ENCODE measurements around the gene VGLL4.
A peak's percentile ranks its signal among the peaks of the same experiment; 100 is the strongest.
"Not testable (repeated sequence)": the region's sequence is repeated elsewhere in the genome, so short reads cannot be mapped to it uniquely, and the experiment has no call there.

The VGLL4 gene

DNA sequence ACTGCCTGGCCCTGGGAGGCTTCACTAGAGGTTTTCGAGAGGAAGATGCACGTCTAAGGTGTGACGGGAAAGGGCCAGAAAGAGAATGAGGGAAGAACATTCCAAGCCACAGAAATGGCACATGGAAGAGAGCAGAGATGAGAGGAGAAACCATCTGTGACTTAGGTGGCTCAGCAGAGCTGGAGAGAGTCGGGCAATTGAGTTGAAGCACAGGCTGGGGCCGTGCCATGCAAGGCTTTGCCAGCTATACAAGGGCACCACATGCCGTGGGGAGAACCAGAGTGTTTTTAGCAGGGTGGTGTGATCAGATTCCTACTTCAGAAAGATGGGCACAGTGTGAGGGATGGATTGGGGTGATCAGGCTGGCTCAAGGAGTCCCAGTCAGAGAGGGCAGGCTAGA, 126.1 kb downstream of the VGLL4 start:
- Histone ChIP-seq H2AFZ (ENCODE audit: low read depth, low read length) (no peak overlapping the region), H3K27me3 (ENCODE audit: insufficient read depth, low read length, poor library complexity) (no peaks in the 10 kb centered on the region), H3K27ac (ENCODE audit: low read length) (no peak overlapping the region), H3K36me3 (ENCODE audit: insufficient read depth, low read length) (no peaks in the 10 kb centered on the region), H3K79me2 (ENCODE audit: insufficient read depth, low read length) (no peaks in the 10 kb centered on the region), H3K9me3 (ENCODE audit: insufficient read depth, low read length, severe bottlenecking) (no peaks in the 10 kb centered on the region), H4K20me1 (ENCODE audit: insufficient read depth, low read length) (no peaks in the 10 kb centered on the region; the same call in 1 of the 2 replicates), H3K9ac (ENCODE audit: low read depth, low read length) (no peak overlapping the region), H3K4me3 (ENCODE audit: low read depth in 1 of 2, low read length in 2 of 2) (no peak overlapping the region), H3K4me2 (ENCODE audit: insufficient read depth, low read length) (no peak overlapping the region), H3K4me1 (ENCODE audit: insufficient read depth, low read length) (peaks cover 7% of the 10 kb centered on the region)
- TF ChIP-seq, protein P1, sequence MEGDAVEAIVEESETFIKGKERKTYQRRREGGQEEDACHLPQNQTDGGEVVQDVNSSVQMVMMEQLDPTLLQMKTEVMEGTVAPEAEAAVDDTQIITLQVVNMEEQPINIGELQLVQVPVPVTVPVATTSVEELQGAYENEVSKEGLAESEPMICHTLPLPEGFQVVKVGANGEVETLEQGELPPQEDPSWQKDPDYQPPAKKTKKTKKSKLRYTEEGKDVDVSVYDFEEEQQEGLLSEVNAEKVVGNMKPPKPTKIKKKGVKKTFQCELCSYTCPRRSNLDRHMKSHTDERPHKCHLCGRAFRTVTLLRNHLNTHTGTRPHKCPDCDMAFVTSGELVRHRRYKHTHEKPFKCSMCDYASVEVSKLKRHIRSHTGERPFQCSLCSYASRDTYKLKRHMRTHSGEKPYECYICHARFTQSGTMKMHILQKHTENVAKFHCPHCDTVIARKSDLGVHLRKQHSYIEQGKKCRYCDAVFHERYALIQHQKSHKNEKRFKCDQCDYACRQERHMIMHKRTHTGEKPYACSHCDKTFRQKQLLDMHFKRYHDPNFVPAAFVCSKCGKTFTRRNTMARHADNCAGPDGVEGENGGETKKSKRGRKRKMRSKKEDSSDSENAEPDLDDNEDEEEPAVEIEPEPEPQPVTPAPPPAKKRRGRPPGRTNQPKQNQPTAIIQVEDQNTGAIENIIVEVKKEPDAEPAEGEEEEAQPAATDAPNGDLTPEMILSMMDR (IDR thresholded peaks at IDR 0.05; ENCODE audit: borderline replicate concordance, extremely low read depth, low read length, poor library complexity, severe bottlenecking), result no peak
- TF ChIP-seq EZH2 (IDR thresholded peaks at IDR 0.05; ENCODE audit: borderline replicate concordance, low read depth, low read length, severe bottlenecking), result no peak
- DNase-seq, result no peak
- no peak for ATAC-seq (ENCODE audit: insufficient read depth, low read depth)

DNA sequence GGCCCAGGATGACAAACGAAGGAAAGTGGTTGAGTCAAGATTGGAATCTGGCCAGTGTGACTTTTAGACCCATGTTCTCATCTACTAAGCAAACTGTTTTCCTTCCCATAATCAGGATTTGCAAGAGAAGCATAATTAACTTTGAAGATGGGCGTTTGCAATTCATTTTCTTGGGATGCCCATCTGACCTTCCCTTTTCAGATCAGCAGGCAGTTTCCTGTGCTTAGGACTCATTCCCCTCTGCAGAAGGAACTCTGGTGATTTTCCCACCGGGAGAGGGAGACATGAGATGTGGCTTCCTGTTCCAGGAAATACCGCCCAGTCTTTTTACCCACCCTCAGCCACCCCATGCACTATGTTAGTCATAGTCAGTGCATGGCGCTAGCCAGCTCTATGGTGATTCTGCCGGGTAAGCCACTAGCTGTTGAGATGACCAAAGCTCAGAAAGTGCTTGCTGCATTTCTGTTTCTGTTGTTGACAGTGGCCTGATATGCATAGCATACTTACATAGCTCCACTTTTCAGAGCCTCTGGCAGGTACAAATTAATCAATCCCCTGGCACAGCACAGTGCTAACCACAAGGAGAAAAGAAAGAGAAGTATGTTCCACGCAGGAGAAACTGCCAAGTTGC, 129.4 kb downstream of the VGLL4 start:
- ATAC-seq (ENCODE audit: insufficient read depth, low read depth) (peak; percentile 64), DNase-seq (no peak)
- no peak for TF ChIP-seq EZH2 (IDR thresholded peaks at IDR 0.05; ENCODE audit: borderline replicate concordance, low read depth, low read length, severe bottlenecking)
- TF ChIP-seq, protein P1 (IDR thresholded peaks at IDR 0.05; ENCODE audit: borderline replicate concordance, extremely low read depth, low read length, poor library complexity, severe bottlenecking), result no peak
- H2AFZ ChIP-seq (ENCODE audit: low read depth, low read length), result no peak overlapping the region
- peaks cover 7% of the 10 kb centered on the region for H3K4me1 ChIP-seq (ENCODE audit: insufficient read depth, low read length)
- no peaks in the 10 kb centered on the region for H3K36me3 ChIP-seq (ENCODE audit: insufficient read depth, low read length)
- H3K27ac ChIP-seq (ENCODE audit: low read length), result no peak overlapping the region
- H3K9me3 ChIP-seq (ENCODE audit: insufficient read depth, low read length, severe bottlenecking), result no peaks in the 10 kb centered on the region
- no peak overlapping the region for H3K4me3 ChIP-seq (ENCODE audit: low read depth in 1 of 2, low read length in 2 of 2)
- H3K4me2 ChIP-seq (ENCODE audit: insufficient read depth, low read length), result no peak overlapping the region
- H3K9ac ChIP-seq (ENCODE audit: low read depth, low read length), result no peak overlapping the region
- no peaks in the 10 kb centered on the region for H3K79me2 ChIP-seq (ENCODE audit: insufficient read depth, low read length)
- no peaks in the 10 kb centered on the region for H3K27me3 ChIP-seq (ENCODE audit: insufficient read depth, low read length, poor library complexity)
- no peaks in the 10 kb centered on the region for H4K20me1 ChIP-seq (ENCODE audit: insufficient read depth, low read length)

DNA sequence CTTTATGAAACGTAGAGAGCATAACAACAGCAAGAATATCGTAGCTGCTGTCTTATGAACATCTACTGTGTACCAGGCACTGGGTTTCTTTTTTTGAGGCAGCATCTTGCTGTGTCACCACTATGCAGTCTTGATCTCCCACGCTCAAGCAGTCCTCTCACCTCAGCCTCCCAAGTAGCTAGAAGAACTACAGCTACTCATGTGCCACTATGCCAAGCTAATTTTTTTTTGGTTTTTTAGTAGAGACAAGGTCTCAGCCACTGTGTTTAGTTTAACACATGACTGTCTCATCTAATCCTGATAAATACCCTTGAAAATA, 129.9 kb downstream of the VGLL4 start:
- Histone ChIP-seq H3K4me1 (ENCODE audit: insufficient read depth, low read length) (peaks cover 7% of the 10 kb centered on the region), H2AFZ (ENCODE audit: low read depth, low read length) (no peak overlapping the region), H4K20me1 (ENCODE audit: insufficient read depth, low read length) (no peaks in the 10 kb centered on the region), H3K27me3 (ENCODE audit: insufficient read depth, low read length, poor library complexity) (no peaks in the 10 kb centered on the region), H3K9me3 (ENCODE audit: insufficient read depth, low read length, severe bottlenecking) (no peaks in the 10 kb centered on the region), H3K9ac (ENCODE audit: low read depth, low read length) (no peak overlapping the region), H3K36me3 (ENCODE audit: insufficient read depth, low read length) (no peaks in the 10 kb centered on the region), H3K4me2 (ENCODE audit: insufficient read depth, low read length) (no peak overlapping the region), H3K4me3 (ENCODE audit: low read depth in 1 of 2, low read length in 2 of 2) (no peak overlapping the region), H3K27ac (ENCODE audit: low read length) (no peak overlapping the region), H3K79me2 (ENCODE audit: insufficient read depth, low read length) (no peaks in the 10 kb centered on the region)
- TF ChIP-seq, protein P1 (IDR thresholded peaks at IDR 0.05; ENCODE audit: borderline replicate concordance, extremely low read depth, low read length, poor library complexity, severe bottlenecking), result no peak
- TF ChIP-seq EZH2 (IDR thresholded peaks at IDR 0.05; ENCODE audit: borderline replicate concordance, low read depth, low read length, severe bottlenecking), result no peak
- ATAC-seq (ENCODE audit: insufficient read depth, low read depth), result no peak
- DNase-seq, result no peak

DNA sequence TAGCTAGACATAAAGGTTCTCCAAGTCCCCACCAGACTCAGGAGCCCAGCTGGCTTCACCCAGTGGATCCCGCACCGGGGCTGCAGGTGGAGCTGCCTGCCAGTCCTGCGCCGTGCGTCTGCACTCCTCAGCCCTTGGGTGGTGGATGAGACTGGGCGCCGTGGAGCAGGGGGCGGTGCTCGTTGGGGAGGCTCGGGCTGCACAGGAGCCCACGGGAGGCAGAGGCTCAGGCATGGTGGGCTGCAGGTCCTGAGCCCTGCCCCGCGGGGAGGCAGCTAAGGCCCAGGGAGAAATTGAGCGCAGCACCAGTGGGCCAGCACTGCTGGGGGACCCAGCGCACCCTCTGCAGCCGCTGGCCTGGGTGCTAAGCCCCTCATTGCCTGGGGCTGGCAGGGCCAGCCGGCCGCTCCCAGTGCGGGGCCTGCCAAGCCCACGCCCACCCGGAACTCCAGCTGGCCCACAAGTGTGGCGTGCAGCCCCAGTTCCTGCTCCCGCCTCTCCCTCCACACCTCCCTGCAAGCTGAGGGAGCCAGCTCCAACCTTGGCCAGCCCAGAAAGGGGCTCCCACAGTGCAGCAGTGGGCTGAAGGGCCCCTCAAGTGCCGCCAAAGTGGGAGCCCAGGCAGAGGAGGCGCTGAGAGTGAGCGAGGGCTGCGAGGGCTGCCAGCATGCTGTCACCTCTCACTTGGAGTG, 130.4 kb downstream of the VGLL4 start:
- ATAC-seq (ENCODE audit: insufficient read depth, low read depth); H3K27me3 ChIP-seq (ENCODE audit: insufficient read depth, low read length, poor library complexity); H3K4me1 ChIP-seq (ENCODE audit: insufficient read depth, low read length); H3K36me3 ChIP-seq (ENCODE audit: insufficient read depth, low read length); H3K79me2 ChIP-seq (ENCODE audit: insufficient read depth, low read length); H4K20me1 ChIP-seq (ENCODE audit: insufficient read depth, low read length); H3K27ac ChIP-seq (ENCODE audit: low read length); H3K4me2 ChIP-seq (ENCODE audit: insufficient read depth, low read length); H2AFZ ChIP-seq (ENCODE audit: low read depth, low read length); H3K9ac ChIP-seq (ENCODE audit: low read depth, low read length); H3K4me3 ChIP-seq (ENCODE audit: low read depth in 1 of 2, low read length in 2 of 2); H3K9me3 ChIP-seq (ENCODE audit: insufficient read depth, low read length, severe bottlenecking); DNase-seq: not testable (repeated sequence)

DNA sequence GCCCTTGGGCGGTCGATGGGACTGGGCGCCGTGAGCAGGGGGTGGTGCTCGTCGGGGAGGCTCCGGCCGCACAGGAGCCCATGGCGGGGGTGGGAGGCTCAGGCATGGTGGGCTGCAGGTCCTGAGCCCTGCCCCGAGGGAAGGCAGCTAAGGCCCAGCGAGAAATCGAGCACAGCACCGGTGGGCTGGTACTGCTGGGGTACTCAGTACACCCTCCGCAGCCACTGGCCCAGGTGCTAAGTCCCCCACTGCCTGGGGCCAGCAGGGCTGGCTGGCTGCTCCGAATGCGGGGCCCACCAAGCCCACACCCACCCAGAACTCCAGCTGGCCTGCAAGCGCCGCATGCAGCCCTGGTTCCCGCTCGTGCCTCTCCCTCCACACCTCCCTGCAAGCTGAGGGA, 132.1 kb downstream of the VGLL4 start:
- H3K4me3 ChIP-seq (ENCODE audit: low read depth in 1 of 2, low read length in 2 of 2); H3K9ac ChIP-seq (ENCODE audit: low read depth, low read length); H2AFZ ChIP-seq (ENCODE audit: low read depth, low read length); H3K4me2 ChIP-seq (ENCODE audit: insufficient read depth, low read length); H4K20me1 ChIP-seq (ENCODE audit: insufficient read depth, low read length); H3K36me3 ChIP-seq (ENCODE audit: insufficient read depth, low read length); H3K9me3 ChIP-seq (ENCODE audit: insufficient read depth, low read length, severe bottlenecking); ATAC-seq (ENCODE audit: insufficient read depth, low read depth); H3K4me1 ChIP-seq (ENCODE audit: insufficient read depth, low read length); H3K27me3 ChIP-seq (ENCODE audit: insufficient read depth, low read length, poor library complexity); H3K27ac ChIP-seq (ENCODE audit: low read length); H3K79me2 ChIP-seq (ENCODE audit: insufficient read depth, low read length); DNase-seq: not testable (repeated sequence)
